ENCODE results near the gene THPO. TPM values are rescaled to one million over a fixed set of nuclear protein-coding genes. Genes with fewer than 3 reads are reported as not detected.

The THPO gene
- polyA plus RNA-seq, 1 donor (not counting 4 experiments of a cell fraction or from before 2014, with no cell fraction given) = not detected

GRCh38 chr3:184386047-184386806 lies 8.2 kb upstream of the THPO start:
- TF ChIP-seq EZH2 (IDR thresholded peaks at IDR 0.05; ENCODE audit: low read length) (no peak), CTCF (optimal IDR thresholded peaks at IDR 0.05 in 1 of 3, IDR thresholded peaks at IDR 0.05 in 1 of 3, conservative IDR thresholded peaks at IDR 0.05 in 1 of 3; ENCODE audit: extremely low read depth in 1 of 3, insufficient read depth in 2 of 3, low read length in 3 of 3) (no peak)
- H3K79me2 ChIP-seq (ENCODE audit: control insufficient read depth, insufficient read depth, low read length) = no peaks in the 10 kb centered on the region
- dilution Hi-C loops (cut with MboI; ENCODE audit: extremely low pct_ligation_motif_present, low sequenced_read_pairs) = no loop called here
- no peaks in the 10 kb centered on the region for H3K9me3 ChIP-seq (ENCODE audit: control insufficient read depth, low read depth, low read length)
- H3K27me3 ChIP-seq (ENCODE audit: control insufficient read depth, extremely low read depth, insufficient read depth, low read length) = peaks cover 30% of the 10 kb centered on the region
- no peaks in the 10 kb centered on the region for H4K20me1 ChIP-seq (ENCODE audit: control insufficient read depth, extremely low read depth, insufficient read depth, low read length)
- FAIRE-seq = no peak
- H3K4me2 ChIP-seq (ENCODE audit: control insufficient read depth, extremely low read depth, insufficient read depth, low read depth, low read length) = no peak overlapping the region
- H3K27ac ChIP-seq (ENCODE audit: control insufficient read depth, insufficient read depth, low read length) = no peak overlapping the region
- H3K4me3 ChIP-seq (ENCODE audit: control insufficient read depth in 2 of 3, extremely low read depth in 1 of 3, insufficient read depth in 2 of 3, low read depth in 1 of 3, low read length in 3 of 3) = no peak overlapping the region
- H3K9me1 ChIP-seq (ENCODE audit: control insufficient read depth, extremely low read depth, insufficient read depth, low read length) = no peaks in the 10 kb centered on the region
- no peak overlapping the region for H2AFZ ChIP-seq (ENCODE audit: control insufficient read depth, low read length)
- H3K36me3 ChIP-seq (ENCODE audit: control insufficient read depth in 2 of 2, extremely low read depth in 1 of 2, insufficient read depth in 2 of 2, low read length in 2 of 2) = no peaks in the 10 kb centered on the region
- no peaks in the 10 kb centered on the region for H3K4me1 ChIP-seq (ENCODE audit: control insufficient read depth, extremely low read depth, insufficient read depth, low read length)
- no peak overlapping the region for H3K9ac ChIP-seq (ENCODE audit: control insufficient read depth, extremely low read depth, insufficient read depth, low read length)
- DNase-seq (ENCODE audit: low read depth, low spot score) = no peak

- no peaks in the 10 kb centered on the region for H4K20me1 ChIP-seq (ENCODE audit: control insufficient read depth, extremely low read depth, insufficient read depth, low read length)
- no peaks in the 10 kb centered on the region for H3K4me1 ChIP-seq (ENCODE audit: control insufficient read depth, extremely low read depth, insufficient read depth, low read length)
- no peaks in the 10 kb centered on the region for H3K9me3 ChIP-seq (ENCODE audit: control insufficient read depth, low read depth, low read length)
- TF ChIP-seq EZH2 (IDR thresholded peaks at IDR 0.05; ENCODE audit: low read length) (no peak), CTCF (optimal IDR thresholded peaks at IDR 0.05 in 1 of 3, IDR thresholded peaks at IDR 0.05 in 1 of 3, conservative IDR thresholded peaks at IDR 0.05 in 1 of 3; ENCODE audit: extremely low read depth in 1 of 3, insufficient read depth in 2 of 3, low read length in 3 of 3) (no peak)
- no peak for DNase-seq (ENCODE audit: low read depth, low spot score)
- no peak overlapping the region for H3K4me2 ChIP-seq (ENCODE audit: control insufficient read depth, extremely low read depth, insufficient read depth, low read depth, low read length)
- H3K9me1 ChIP-seq (ENCODE audit: control insufficient read depth, extremely low read depth, insufficient read depth, low read length) = no peaks in the 10 kb centered on the region
- dilution Hi-C loops (cut with MboI; ENCODE audit: extremely low pct_ligation_motif_present, low sequenced_read_pairs) = no loop called here
- H3K27ac ChIP-seq (ENCODE audit: control insufficient read depth, insufficient read depth, low read length) = no peak overlapping the region
- no peak overlapping the region for H2AFZ ChIP-seq (ENCODE audit: control insufficient read depth, low read length)
- no peak overlapping the region for H3K9ac ChIP-seq (ENCODE audit: control insufficient read depth, extremely low read depth, insufficient read depth, low read length)
- H3K27me3 ChIP-seq (ENCODE audit: control insufficient read depth, extremely low read depth, insufficient read depth, low read length) = peaks cover 36% of the 10 kb centered on the region
- H3K4me3 ChIP-seq (ENCODE audit: control insufficient read depth in 2 of 3, extremely low read depth in 1 of 3, insufficient read depth in 2 of 3, low read depth in 1 of 3, low read length in 3 of 3) = no peak overlapping the region
- no peaks in the 10 kb centered on the region for H3K36me3 ChIP-seq (ENCODE audit: control insufficient read depth in 2 of 2, extremely low read depth in 1 of 2, insufficient read depth in 2 of 2, low read length in 2 of 2)
- no peak for FAIRE-seq
- no peaks in the 10 kb centered on the region for H3K79me2 ChIP-seq (ENCODE audit: control insufficient read depth, insufficient read depth, low read length)
Measured at GRCh38 chr3:184384856-184385422, 6.9 kb upstream of the THPO start.
